C4-2B (cell line): ENCODE data around the gene APOBEC3C.
"Not testable (repeated sequence)": the region's sequence is repeated elsewhere in the genome, so short reads cannot be mapped to it uniquely, and the experiment has no call there.

Experiments used
- H3K27ac ChIP-seq: fragments of 450-650 bp; 2 replicates; pipeline ENCODE4 v1.5.1; 2017
- CTCF ChIP-seq: fragments of 450-650 bp; conservative IDR thresholded peaks from 2 replicates; pipeline ENCODE4 v1.5.1; 2017; ENCODE audit warnings: mild to moderate bottlenecking
- ZFX ChIP-seq: fragments of 450-650 bp; IDR thresholded peaks from 2 replicates; pipeline ENCODE4 v1.6.1; 2017

APOBEC3C gene

GRCh38 chr22:39055658-39056057 lies 41.6 kb downstream of the APOBEC3C start:
- TF ChIP-seq CTCF (no peak), ZFX (no peak)
- no peak overlapping the region for H3K27ac ChIP-seq

- H3K27ac ChIP-seq, result not testable (repeated sequence)
These were observed 47.2 kb downstream of the APOBEC3C start for GRCh38 chr22:39061290-39061689.

- not testable (repeated sequence) for H3K27ac ChIP-seq
These were observed 47.9 kb downstream of the APOBEC3C start for GRCh38 chr22:39061951-39062350.

- not testable (repeated sequence) for H3K27ac ChIP-seq
These were observed 49.8 kb downstream of the APOBEC3C start for GRCh38 chr22:39063904-39064303.

- H3K27ac ChIP-seq, result not testable (repeated sequence)
These were observed 52.6 kb downstream of the APOBEC3C start for GRCh38 chr22:39066442-39067276.

- H3K27ac ChIP-seq, result peak overlapping the region; percentile 9; the same call in 1 of the 2 replicates
- no peak; the same call in 1 of the 2 replicates for TF ChIP-seq CTCF
- TF ChIP-seq ZFX, result no peak
These were observed 54.2 kb downstream of the APOBEC3C start for GRCh38 chr22:39068033-39068785.
